SU-DHL-6 (cell line): ENCODE results near the gene SP140.
A peak's percentile ranks its signal among the peaks of the same experiment; 100 is the strongest.
"Not testable (repeated sequence)": the region's sequence is repeated elsewhere in the genome, so short reads cannot be mapped to it uniquely, and the experiment has no call there.

ENCODE experiments used
- H2AFZ ChIP-seq: fragments of 200-600 bp; sonication (generic); 2 replicates; pipeline ENCODE4 v1.6.1; 2014; ENCODE audit warnings: low read depth, mild to moderate bottlenecking, moderate library complexity, mixed read lengths, antibody characterized with exemption, low read length; ENCODE audit not compliant: severe bottlenecking
- H3F3A ChIP-seq: fragments of 200-600 bp; shearing (Covaris generic); 2 replicates; pipeline ENCODE4 v1.6.0; 2016; ENCODE audit warnings: antibody characterized with exemption, mild to moderate bottlenecking; ENCODE audit not compliant: insufficient read depth
- H3K27ac ChIP-seq: fragments of 200-600 bp; sonication (generic); 2 replicates; pipeline ENCODE4 v1.5.1; 2016; ENCODE audit warnings: low read depth, mild to moderate bottlenecking, low read length, moderate library complexity, mixed read lengths
- H3K27me3 ChIP-seq: fragments of 200-600 bp; sonication (generic), shearing (Covaris generic); 2 replicates; pipeline ENCODE4 v1.6.0; 2014; ENCODE audit warnings: mild to moderate bottlenecking, low read length
- H3K36me3 ChIP-seq: fragments of 200-600 bp; sonication (generic); 2 replicates; pipeline ENCODE4 v1.6.1; 2014; ENCODE audit warnings: mild to moderate bottlenecking, low read length, mixed read lengths
- H3K4me2 ChIP-seq: fragments of 300-600, 200-600 bp; shearing (Covaris generic), sonication (generic); 2 replicates; pipeline ENCODE4 v1.6.0; 2014; ENCODE audit warnings: low read length, low read depth, mild to moderate bottlenecking; ENCODE audit not compliant: poor library complexity, severe bottlenecking
- H3K4me3 ChIP-seq: fragments of 200-600 bp; sonication (generic); 2 replicates; pipeline ENCODE4 v1.5.1; 2014; ENCODE audit warnings: antibody characterized with exemption, low read length, mild to moderate bottlenecking, mixed read lengths; ENCODE audit not compliant: insufficient read depth, poor library complexity, severe bottlenecking
- H3K79me2 ChIP-seq: fragments of 200-600 bp; sonication (generic); 2 replicates; pipeline ENCODE4 v1.6.1; 2014; ENCODE audit warnings: mild to moderate bottlenecking, low read length, moderate library complexity; ENCODE audit not compliant: insufficient read depth
- H3K9ac ChIP-seq: fragments of 200-600 bp; sonication (generic); 2 replicates; pipeline ENCODE4 v1.7.0; 2014; ENCODE audit warnings: mild to moderate bottlenecking, low read length
- H3K9me2 ChIP-seq: fragments of 200-600 bp; sonication (generic); replicated peaks from 2 replicates; pipeline ENCODE4 v1.6.1; 2014; ENCODE audit warnings: low read length; ENCODE audit not compliant: insufficient read depth
- H3K9me3 ChIP-seq: fragments of 200-600 bp; sonication (generic); 2 replicates; pipeline ENCODE4 v1.6.1; 2014; ENCODE audit warnings: low read length, mixed read lengths; ENCODE audit not compliant: insufficient read depth
- H4K20me1 ChIP-seq: fragments of 200-600 bp; sonication (generic); 2 replicates; pipeline ENCODE4 v1.6.1; 2014; ENCODE audit warnings: low read depth, mild to moderate bottlenecking, antibody characterized with exemption, low read length, moderate library complexity, mixed read lengths
- EZH2phosphoT487 ChIP-seq: fragments of 200-600 bp; sonication (generic), shearing (Covaris generic); conservative IDR thresholded peaks from 2 replicates; pipeline ENCODE4 v1.6.1; 2018; ENCODE audit warnings: mild to moderate bottlenecking, antibody characterized with exemption, low read length, moderate library complexity, mixed read lengths
- TF ChIP-seq, protein P1 (sequence below): fragments of 200-600 bp; sonication (generic); IDR thresholded peaks from one replicate; pipeline ENCODE4 v1.5.1; 2017; ENCODE audit warnings: antibody characterized with exemption, mild to moderate bottlenecking, low read length, moderate library complexity; ENCODE audit not compliant: insufficient read depth, poor library complexity, severe bottlenecking

The SP140 gene

DNA sequence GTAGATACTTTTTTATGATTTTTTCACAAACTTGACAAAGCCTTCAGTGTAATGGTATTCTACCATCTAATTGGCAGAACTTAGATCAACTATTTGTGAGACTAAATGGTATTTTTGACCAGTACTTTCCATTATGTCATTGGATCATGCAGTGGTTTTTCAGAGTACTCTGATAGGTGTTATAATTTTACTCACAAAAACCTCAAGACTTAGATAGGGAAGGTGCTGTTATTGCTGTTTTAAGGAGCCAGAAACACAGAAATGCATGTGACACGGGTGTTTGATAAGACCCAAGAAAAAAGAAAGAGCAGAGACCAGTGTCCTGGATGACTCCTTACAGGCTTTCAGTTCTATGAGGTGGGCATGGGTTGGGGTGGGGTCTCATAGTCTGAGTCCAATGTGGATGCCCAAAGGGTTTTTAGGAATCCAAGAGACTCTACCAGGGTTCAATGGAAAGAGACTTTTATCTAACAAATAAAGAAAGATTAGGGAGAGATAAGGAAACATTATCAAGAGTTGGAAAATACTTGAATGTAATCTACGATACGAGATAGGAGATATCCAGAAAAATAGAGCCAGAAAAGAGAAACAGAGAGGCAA lies 31.3 kb downstream of the SP140 start:
- no peaks in the 10 kb centered on the region for H3K9me3 ChIP-seq
- TF ChIP-seq, protein P1, sequence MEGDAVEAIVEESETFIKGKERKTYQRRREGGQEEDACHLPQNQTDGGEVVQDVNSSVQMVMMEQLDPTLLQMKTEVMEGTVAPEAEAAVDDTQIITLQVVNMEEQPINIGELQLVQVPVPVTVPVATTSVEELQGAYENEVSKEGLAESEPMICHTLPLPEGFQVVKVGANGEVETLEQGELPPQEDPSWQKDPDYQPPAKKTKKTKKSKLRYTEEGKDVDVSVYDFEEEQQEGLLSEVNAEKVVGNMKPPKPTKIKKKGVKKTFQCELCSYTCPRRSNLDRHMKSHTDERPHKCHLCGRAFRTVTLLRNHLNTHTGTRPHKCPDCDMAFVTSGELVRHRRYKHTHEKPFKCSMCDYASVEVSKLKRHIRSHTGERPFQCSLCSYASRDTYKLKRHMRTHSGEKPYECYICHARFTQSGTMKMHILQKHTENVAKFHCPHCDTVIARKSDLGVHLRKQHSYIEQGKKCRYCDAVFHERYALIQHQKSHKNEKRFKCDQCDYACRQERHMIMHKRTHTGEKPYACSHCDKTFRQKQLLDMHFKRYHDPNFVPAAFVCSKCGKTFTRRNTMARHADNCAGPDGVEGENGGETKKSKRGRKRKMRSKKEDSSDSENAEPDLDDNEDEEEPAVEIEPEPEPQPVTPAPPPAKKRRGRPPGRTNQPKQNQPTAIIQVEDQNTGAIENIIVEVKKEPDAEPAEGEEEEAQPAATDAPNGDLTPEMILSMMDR: no peak
- TF ChIP-seq EZH2phosphoT487: no peak
- H2AFZ ChIP-seq: no peak overlapping the region
- peak overlapping the region; percentile 31 for H3K27ac ChIP-seq
- no peak overlapping the region for H3K9ac ChIP-seq
- no peak overlapping the region for H3K4me3 ChIP-seq
- no peaks in the 10 kb centered on the region; the same call in 1 of the 2 replicates for H3F3A ChIP-seq
- H3K4me2 ChIP-seq: no peak overlapping the region
- H3K9me2 ChIP-seq: no peaks in the 10 kb centered on the region
- no peaks in the 10 kb centered on the region for H3K27me3 ChIP-seq
- H3K79me2 ChIP-seq: peaks cover 5% of the 10 kb centered on the region
- H4K20me1 ChIP-seq: no peaks in the 10 kb centered on the region
- H3K36me3 ChIP-seq: peaks cover 7% of the 10 kb centered on the region; the same call in 1 of the 2 replicates

DNA sequence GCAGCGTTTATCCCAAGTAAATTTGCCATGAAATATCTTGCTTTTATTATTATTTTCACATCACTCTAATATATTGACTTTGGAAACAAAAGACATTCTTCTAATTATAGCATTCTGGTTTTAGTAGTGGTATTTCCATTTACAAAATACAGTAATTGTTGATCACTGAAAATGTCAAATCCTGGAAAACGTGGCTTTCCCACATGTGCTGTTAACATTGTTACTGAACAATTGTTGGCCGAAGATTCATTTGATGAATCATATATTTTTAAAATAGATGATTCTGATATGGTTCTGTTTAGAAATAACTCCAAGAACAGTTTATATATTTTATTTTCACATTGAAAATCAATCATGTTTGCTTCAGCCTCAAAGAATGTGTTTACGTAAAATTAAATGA lies 32.9 kb downstream of the SP140 start:
- TF ChIP-seq EZH2phosphoT487: no peak
- TF ChIP-seq, protein P1: no peak
- Histone ChIP-seq H3K9me2 (no peaks in the 10 kb centered on the region), H3K79me2 (peaks cover 5% of the 10 kb centered on the region), H3F3A (no peaks in the 10 kb centered on the region; the same call in 1 of the 2 replicates), H3K4me2 (no peak overlapping the region), H2AFZ (no peak overlapping the region), H3K27ac (no peak overlapping the region), H3K4me3 (no peak overlapping the region), H3K9me3 (no peaks in the 10 kb centered on the region), H3K36me3 (peaks cover 7% of the 10 kb centered on the region; the same call in 1 of the 2 replicates), H3K9ac (no peak overlapping the region), H4K20me1 (no peaks in the 10 kb centered on the region), H3K27me3 (no peaks in the 10 kb centered on the region)

DNA sequence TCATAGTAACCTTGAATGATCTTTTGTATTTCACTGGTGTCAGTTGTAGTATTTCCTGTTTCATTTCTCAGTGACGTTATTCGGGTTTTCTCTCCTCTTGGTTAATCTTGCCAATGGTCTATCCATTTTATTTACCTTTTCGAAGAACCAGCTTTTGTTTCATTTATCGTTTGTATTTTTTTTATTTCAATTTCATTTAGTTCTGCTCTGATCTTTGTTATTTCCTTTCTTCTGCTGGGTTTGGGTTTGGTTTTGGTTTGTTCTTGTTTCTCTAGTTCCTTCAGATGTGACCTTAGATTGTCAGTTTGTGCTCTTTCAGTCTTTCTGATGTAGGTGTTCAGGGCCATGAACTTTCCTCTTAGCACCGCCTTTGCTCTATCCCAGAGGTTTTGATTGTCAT lies 36.7 kb downstream of the SP140 start:
- H3K79me2 ChIP-seq: peaks cover 5% of the 10 kb centered on the region
- no peak overlapping the region for H3K4me2 ChIP-seq
- H3K4me3 ChIP-seq: no peak overlapping the region
- H3K27ac ChIP-seq: no peak overlapping the region
- no peak overlapping the region for H2AFZ ChIP-seq
- H3F3A ChIP-seq: no peaks in the 10 kb centered on the region
- TF ChIP-seq, protein P1: no peak
- no peak for TF ChIP-seq EZH2phosphoT487
- H3K9ac ChIP-seq: no peak overlapping the region
- H3K9me3 ChIP-seq: no peaks in the 10 kb centered on the region
- no peaks in the 10 kb centered on the region for H3K9me2 ChIP-seq
- 0 out of 2 replicates have a peak, but pooled peaks cover 4% of the 10 kb centered on the region for H3K36me3 ChIP-seq
- no peaks in the 10 kb centered on the region for H3K27me3 ChIP-seq
- no peaks in the 10 kb centered on the region for H4K20me1 ChIP-seq

DNA sequence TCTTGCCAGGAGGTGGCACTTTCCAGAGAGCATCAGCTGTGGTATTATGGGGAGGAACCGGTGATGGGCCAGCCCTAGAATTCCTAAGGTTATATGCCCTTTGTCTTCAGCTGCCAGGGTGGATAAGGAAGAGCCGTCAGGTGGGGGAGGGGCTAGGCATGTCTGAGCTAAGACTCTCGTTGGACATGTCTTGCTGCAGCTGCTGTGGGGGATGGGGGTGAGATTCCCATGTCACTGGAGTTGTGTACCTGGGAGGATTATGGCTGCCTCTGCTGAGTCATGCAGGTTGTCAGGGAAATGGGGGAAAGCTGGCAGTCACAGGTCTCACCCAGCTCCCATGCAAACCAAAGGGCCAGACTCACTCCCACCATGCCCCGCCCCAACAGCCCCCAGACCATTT lies 39.4 kb downstream of the SP140 start:
- H3K9me3 ChIP-seq, H3K79me2 ChIP-seq, H3K27me3 ChIP-seq, H3K9ac ChIP-seq, H3K9me2 ChIP-seq, H3F3A ChIP-seq, H3K4me2 ChIP-seq, H4K20me1 ChIP-seq, H3K4me3 ChIP-seq, H2AFZ ChIP-seq, H3K27ac ChIP-seq: not testable (repeated sequence)
- peaks cover 18% of the 10 kb centered on the region for H3K36me3 ChIP-seq
